Measurements from ENCODE around the gene PTPN23.

Gene PTPN23

GRCh38 chr3:47380601-47381316, at the start of gene PTPN23 (continued):
- TF ChIP-seq ZNF18 (tag by site-specific recombination; IDR thresholded peaks at IDR 0.05) (no peak), ZNF2 (tag by site-specific recombination; IDR thresholded peaks at IDR 0.05) (peak; percentile 56; the same call in 1 of the 2 replicates), ZNF341 (tag by site-specific recombination; IDR thresholded peaks at IDR 0.05; ENCODE audit: low read depth) (peak; percentile 94), PRDM1 (tag by site-specific recombination; IDR thresholded peaks at IDR 0.05) (no peak), ZNF501 (tag by site-specific recombination; IDR thresholded peaks at IDR 0.05) (peak; percentile 92), ZFP37 (tag by site-specific recombination; IDR thresholded peaks at IDR 0.05) (peak; percentile 80; the same call in 1 of the 2 replicates), ZNF37A (tag by site-specific recombination; IDR thresholded peaks at IDR 0.05) (no peak), ZNF174 (tag by site-specific recombination; IDR thresholded peaks at IDR 0.05) (no peak), ZBTB11 (tag by site-specific recombination; conservative IDR thresholded peaks at IDR 0.05; ENCODE audit: low read depth) (peak; percentile 71), HIC1 (tag by site-specific recombination; IDR thresholded peaks at IDR 0.05) (peak; percentile 91), ZNF626 (tag by site-specific recombination; IDR thresholded peaks at IDR 0.05) (no peak), GLI4 (tag by site-specific recombination; IDR thresholded peaks at IDR 0.05) (0 out of 2 replicates have a peak, but pooled peaks have one; percentile 86), YY1 (tag by site-specific recombination; IDR thresholded peaks at IDR 0.05) (peak; percentile 75; the same call in 1 of the 2 replicates), ZNF664 (tag by site-specific recombination; IDR thresholded peaks at IDR 0.05) (no peak), KLF9 (tag by site-specific recombination; IDR thresholded peaks at IDR 0.05; ENCODE audit: low read depth) (peak; percentile 94), ZSCAN23 (tag by site-specific recombination; IDR thresholded peaks at IDR 0.05) (peak; percentile 77), ZBTB20 (tag by site-specific recombination; IDR thresholded peaks at IDR 0.05) (peak; percentile 91), ZNF529 (tag by site-specific recombination; IDR thresholded peaks at IDR 0.05; ENCODE audit: insufficient replicate concordance) (no peak), SP3 (tag by site-specific recombination; IDR thresholded peaks at IDR 0.05) (peak; percentile 80), ZNF449 (tag by site-specific recombination; IDR thresholded peaks at IDR 0.05) (peak; percentile 67; the same call in 1 of the 2 replicates), ZFHX2 (tag by site-specific recombination; conservative IDR thresholded peaks at IDR 0.05) (peak; percentile 62), ZNF623 (tag by site-specific recombination; IDR thresholded peaks at IDR 0.05) (no peak), ZSCAN16 (tag by site-specific recombination; IDR thresholded peaks at IDR 0.05) (no peak), ZNF561 (tag by site-specific recombination; IDR thresholded peaks at IDR 0.05; ENCODE audit: borderline replicate concordance) (peak; percentile 44; the same call in 1 of the 2 replicates), ZBTB26 (tag by site-specific recombination; optimal IDR thresholded peaks at IDR 0.05) (peak; percentile 84), ZNF660 (tag by site-specific recombination; IDR thresholded peaks at IDR 0.05) (peak; percentile 68), ZEB2 (tag by site-specific recombination; IDR thresholded peaks at IDR 0.05) (peak; percentile 80), REPIN1 (tag by site-specific recombination; IDR thresholded peaks at IDR 0.05; ENCODE audit: low read depth) (peak; percentile 81; the same call in 1 of the 2 replicates), IKZF3 (tag by site-specific recombination; IDR thresholded peaks at IDR 0.05) (peak; percentile 75), ZNF76 (tag by site-specific recombination; IDR thresholded peaks at IDR 0.05; ENCODE audit: borderline replicate concordance, low read depth) (peak; percentile 95), KLF7 (tag by site-specific recombination; IDR thresholded peaks at IDR 0.05; ENCODE audit: borderline replicate concordance) (peak; percentile 10; the same call in 1 of the 2 replicates)
